Epithelial cell of proximal tubule (primary cell): Measurements from ENCODE around the gene LIF. TPM values are rescaled to one million over a fixed set of nuclear protein-coding genes. Genes with fewer than 3 reads are reported as not detected.
"Not testable (repeated sequence)": the region's sequence is repeated elsewhere in the genome, so short reads cannot be mapped to it uniquely, and the experiment has no call there.

Experiments used
- DNase-seq: peaks from one replicate; pipeline ENCODE4 v3.0.0-alpha.2; 2011; ENCODE audit warnings: low read depth
- H3K4me3 ChIP-seq: 2 replicates; pipeline ENCODE4 v1.5.1; 2011; ENCODE audit warnings: low read depth, mild to moderate bottlenecking, low read length
- CTCF ChIP-seq: conservative IDR thresholded peaks from 2 replicates; pipeline ENCODE4 v1.5.1; 2012; ENCODE audit warnings: low read depth, mild to moderate bottlenecking, low read length
- total RNA-seq: library from RNA; depleted of rRNA; stranded (reverse); fragments of >200 nt; gene quantifications from 2 replicates; pipeline ENCODE4 v1.2.3, GENCODE V29; 2015

LIF gene
- total RNA-seq, 1 donor from 2014 or later = 48.7 TPM

GRCh38 chr22:30238136-30238535 lies 8.4 kb downstream of the LIF start:
- TF ChIP-seq CTCF = no peak
- H3K4me3 ChIP-seq = no peak overlapping the region
- DNase-seq = no peak

GRCh38 chr22:30236875-30237274 lies 9.7 kb downstream of the LIF start:
- no peak for TF ChIP-seq CTCF
- no peak for DNase-seq
- H3K4me3 ChIP-seq = no peak overlapping the region

GRCh38 chr22:30235687-30236170 lies 10.8 kb downstream of the LIF start:
- TF ChIP-seq CTCF = no peak
- DNase-seq = peak; percentile 87

GRCh38 chr22:30234786-30235470 lies 11.6 kb downstream of the LIF start:
- DNase-seq = no peak
- no peak overlapping the region for H3K4me3 ChIP-seq
- no peak for TF ChIP-seq CTCF

More at GRCh38 chr22:30235687-30236170, 10.8 kb downstream of the LIF start:
- no peak overlapping the region for H3K4me3 ChIP-seq

- not testable (repeated sequence) for DNase-seq, H3K4me3 ChIP-seq
These were observed 12.2 kb downstream of the LIF start for GRCh38 chr22:30234325-30234724.

- no peak for TF ChIP-seq CTCF
- no peak overlapping the region for H3K4me3 ChIP-seq
- no peak for DNase-seq
These were observed 13.0 kb downstream of the LIF start for GRCh38 chr22:30233582-30233981.

GRCh38 chr22:30232716-30233218 lies 13.8 kb downstream of the LIF start:
- H3K4me3 ChIP-seq = no peak overlapping the region
- DNase-seq = no peak
- TF ChIP-seq CTCF = no peak
